ENCODE measurements around the gene HOXA3. TPM values are rescaled to one million over a fixed set of nuclear protein-coding genes. Genes with fewer than 3 reads are reported as not detected.
A peak's percentile ranks its signal among the peaks of the same experiment; 100 is the strongest.

Gene HOXA3
- total and polyA plus RNA-seq, 10 donors = 0.51 to 6.1 (median 1.7) TPM

GRCh38 chr7:27108390-27109127 lies 43.8 kb downstream of the HOXA3 start:
- TF ChIP-seq POLR2A (IDR thresholded peaks at IDR 0.05) (peak in 1 of 3 donors; percentile 81), CTCF (IDR thresholded peaks at IDR 0.05 in 8 of 11, conservative IDR thresholded peaks at IDR 0.05 in 3 of 11) (peak in 3 of 11 experiments; percentile 13 to 27 (median 18)), POLR2AphosphoS5 (IDR thresholded peaks at IDR 0.05) (peak; percentile 80 to 95 (median 90))
- Histone ChIP-seq H3K27me3 (replicated peaks in 1 of 7) (peaks cover 0 to 30% (median 1%) of the 10 kb centered on the region in 7 donors), H3K27ac (peak overlapping the region; percentile 66 to 93 (median 86)), H3K9me3 (no peaks in the 10 kb centered on the region), H3K4me1 (peaks cover 0 to 80% (median 33%) of the 10 kb centered on the region in 6 donors), H3K36me3 (no peaks in the 10 kb centered on the region), H3K4me3 (peak overlapping the region in 6 of 8 donors; percentile 13 to 62 (median 22))
- 61 to 93% (median 77%) methylated on average over 40 to 41 of the region's 41 CpGs for WGBS, 5 donors
- peak; percentile 85 for DNase-seq
- intact Hi-C loops (cut with DNase I; ENCODE audit: low total_unique reads) = no loop called here

DNA sequence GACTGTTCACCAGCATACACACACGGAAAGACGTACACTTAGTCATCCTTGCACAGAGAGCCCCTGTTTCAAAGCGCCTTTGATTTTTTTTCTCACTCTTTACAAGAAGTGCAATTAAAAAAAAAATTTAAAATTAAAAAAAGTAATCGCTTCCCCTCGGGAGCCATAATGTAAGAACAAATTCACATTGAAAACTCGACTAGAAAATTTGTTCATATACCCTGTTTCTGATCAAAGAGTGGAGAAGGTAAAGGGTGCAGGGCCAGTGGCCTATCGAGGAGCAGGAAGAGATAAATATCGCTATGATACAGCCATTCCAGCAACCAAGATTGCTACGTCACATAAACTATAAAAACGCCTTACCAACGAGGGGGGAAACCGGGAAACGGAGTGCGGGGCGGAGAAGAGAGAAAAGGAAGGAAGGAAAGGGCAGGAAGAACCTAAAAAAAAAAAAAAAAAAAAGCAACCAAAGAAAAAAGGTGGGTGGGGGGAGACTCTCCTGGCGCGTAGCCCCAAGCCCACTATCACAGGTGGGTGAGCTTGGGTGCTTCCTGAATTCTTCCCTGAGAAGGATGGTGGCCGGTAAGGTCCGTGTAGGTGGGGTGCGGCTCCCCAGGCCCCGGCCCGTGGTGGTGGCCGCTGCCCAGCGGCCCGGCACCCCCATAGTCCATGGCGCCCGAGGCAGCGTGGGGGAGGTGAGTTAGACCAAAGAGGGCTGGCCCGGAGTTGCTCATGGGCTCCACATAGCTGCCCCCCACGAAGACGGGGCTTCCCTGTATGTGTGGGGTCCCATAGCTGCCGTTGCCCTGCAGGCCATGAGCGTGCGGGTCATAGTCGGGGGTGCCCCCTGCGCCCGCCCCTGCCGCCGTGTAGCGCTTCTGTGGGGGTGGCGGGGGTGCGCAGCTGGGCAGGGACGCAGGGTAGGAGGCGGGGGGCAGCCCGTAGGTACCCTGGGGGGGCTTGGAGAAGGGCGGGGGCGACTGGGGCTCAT lies 44.7 kb downstream of the HOXA3 start:
- intact Hi-C loops (cut with DNase I; ENCODE audit: low total_unique reads) = no loop called here
- peak overlapping the region; percentile 66 to 93 (median 86) for H3K27ac ChIP-seq
- no peak for DNase-seq
- peaks cover 0 to 84% (median 35%) of the 10 kb centered on the region in 6 donors for H3K4me1 ChIP-seq
- H3K27me3 ChIP-seq (replicated peaks in 1 of 7) = peaks cover 0 to 39% (median 7%) of the 10 kb centered on the region in 7 donors
- no peaks in the 10 kb centered on the region for H3K36me3 ChIP-seq
- H3K9me3 ChIP-seq = no peaks in the 10 kb centered on the region
- H3K4me3 ChIP-seq = peak overlapping the region in 6 of 8 donors; percentile 13 to 62 (median 22)
- WGBS, 5 donors = 65 to 82% (median 80%) methylated on average over 36 to 47 of the region's 47 CpGs
- TF ChIP-seq POLR2A (IDR thresholded peaks at IDR 0.05) (no peak), CTCF (IDR thresholded peaks at IDR 0.05 in 8 of 11, conservative IDR thresholded peaks at IDR 0.05 in 3 of 11) (no peak), POLR2AphosphoS5 (IDR thresholded peaks at IDR 0.05) (no peak)

GRCh38 chr7:27106901-27107240 lies 45.5 kb downstream of the HOXA3 start:
- no peaks in the 10 kb centered on the region for H3K36me3 ChIP-seq
- peak overlapping the region; percentile 66 to 93 (median 86) for H3K27ac ChIP-seq
- intact Hi-C loops (cut with DNase I; ENCODE audit: low total_unique reads) = no loop called here
- DNase-seq = no peak
- 65 to 85% (median 71%) methylated on average over 14 of the region's 14 CpGs for WGBS, 5 donors
- peaks cover 0 to 84% (median 34%) of the 10 kb centered on the region in 6 donors for H3K4me1 ChIP-seq
- no peak for TF ChIP-seq POLR2AphosphoS5 (IDR thresholded peaks at IDR 0.05)
- no peak for TF ChIP-seq CTCF (IDR thresholded peaks at IDR 0.05 in 8 of 11, conservative IDR thresholded peaks at IDR 0.05 in 3 of 11)
- TF ChIP-seq POLR2A (IDR thresholded peaks at IDR 0.05) = no peak
- no peaks in the 10 kb centered on the region for H3K9me3 ChIP-seq
- peaks cover 0 to 47% (median 11%) of the 10 kb centered on the region in 7 donors for H3K27me3 ChIP-seq (replicated peaks in 1 of 7)
- H3K4me3 ChIP-seq = peak overlapping the region in 6 of 8 donors; percentile 4 to 61 (median 24)

All from spleen (tissue), 11 donors.